ENCODE results near the gene EHD4.

EHD4 gene

GRCh38 chr15:41955100-41955499 is 17.3 kb downstream of the EHD4 start:
- no peak for DNase-seq

- DNase-seq, result no peak
Measured at GRCh38 chr15:41954036-41954435, 18.3 kb downstream of the EHD4 start.

DNA sequence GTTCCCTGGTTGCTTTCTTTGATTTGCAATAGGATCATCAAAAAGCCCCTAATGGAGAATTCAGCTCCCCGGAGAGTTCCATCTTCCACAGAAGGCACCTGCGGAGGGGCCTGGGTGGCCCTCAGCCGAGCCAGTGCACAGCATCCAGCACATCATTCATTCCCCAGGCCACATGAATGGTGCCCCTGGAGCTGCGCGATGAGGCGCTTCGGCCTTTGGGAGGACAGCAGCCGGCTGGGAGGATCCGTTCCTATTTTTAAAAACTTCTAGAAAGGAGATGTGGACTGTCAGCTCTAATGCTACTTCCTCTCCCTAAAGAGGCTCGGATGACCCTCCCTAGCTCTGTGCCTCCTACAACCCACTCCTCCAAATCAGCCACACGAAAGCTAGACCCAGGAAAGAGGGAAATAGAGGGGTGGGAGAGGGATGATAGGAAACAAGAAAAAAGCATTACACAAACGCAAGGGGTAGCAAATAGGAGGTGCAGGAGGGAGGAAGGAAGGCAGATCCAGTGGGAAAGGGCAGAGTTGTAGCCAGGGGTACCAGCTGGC is 20.3 kb downstream of the EHD4 start:
- no peak for DNase-seq

- no peak for DNase-seq
Measured at GRCh38 chr15:41951571-41951970, 20.8 kb downstream of the EHD4 start.

GRCh38 chr15:41950489-41950888 is 21.9 kb downstream of the EHD4 start:
- no peak for DNase-seq

GRCh38 chr15:41950127-41950483 is 22.3 kb downstream of the EHD4 start:
- DNase-seq, result no peak

GRCh38 chr15:41949401-41950126 is 22.8 kb downstream of the EHD4 start:
- no peak for DNase-seq

DNA sequence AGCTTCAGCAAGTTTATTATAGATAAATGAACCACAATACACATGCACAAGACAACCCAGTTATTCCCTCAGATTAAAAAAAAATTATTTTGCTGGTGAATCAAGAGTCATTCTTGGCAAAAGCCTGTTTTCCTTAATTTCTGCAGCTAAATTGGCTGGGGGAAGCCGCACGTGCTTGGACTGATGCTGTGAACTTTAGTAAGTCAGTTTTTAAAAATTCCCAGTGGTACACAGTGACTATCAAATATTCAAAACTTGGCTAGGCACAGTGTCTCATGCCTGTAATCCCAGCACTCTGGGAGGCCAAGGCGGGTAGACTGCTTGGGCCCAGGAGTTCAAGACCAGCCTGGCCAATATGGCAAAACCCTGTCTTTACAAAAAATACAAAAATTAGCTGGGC is 23.9 kb downstream of the EHD4 start:
- no peak for DNase-seq

DNA sequence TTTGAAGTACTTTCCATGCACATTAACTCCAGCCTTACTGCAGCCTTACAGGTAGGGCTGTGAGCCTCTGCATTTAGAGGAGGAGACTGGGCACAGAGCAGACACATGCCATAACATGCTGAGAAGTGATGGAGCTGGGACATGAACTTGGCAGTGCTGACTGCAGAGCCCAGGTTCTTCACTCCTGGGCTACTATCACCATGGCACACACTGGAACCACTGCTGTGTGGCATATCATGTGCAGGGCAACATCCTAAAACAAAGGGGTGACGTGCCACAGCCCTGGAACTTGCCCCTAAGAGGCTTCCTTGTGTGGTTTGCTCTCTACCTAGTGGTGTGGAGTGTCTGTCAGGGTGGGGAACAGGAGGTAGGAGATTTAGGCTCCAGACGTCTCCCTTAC is 25.4 kb downstream of the EHD4 start:
- DNase-seq, result no peak

- no peak for DNase-seq
Measured at GRCh38 chr15:41945731-41946130, 26.6 kb downstream of the EHD4 start.

DNA sequence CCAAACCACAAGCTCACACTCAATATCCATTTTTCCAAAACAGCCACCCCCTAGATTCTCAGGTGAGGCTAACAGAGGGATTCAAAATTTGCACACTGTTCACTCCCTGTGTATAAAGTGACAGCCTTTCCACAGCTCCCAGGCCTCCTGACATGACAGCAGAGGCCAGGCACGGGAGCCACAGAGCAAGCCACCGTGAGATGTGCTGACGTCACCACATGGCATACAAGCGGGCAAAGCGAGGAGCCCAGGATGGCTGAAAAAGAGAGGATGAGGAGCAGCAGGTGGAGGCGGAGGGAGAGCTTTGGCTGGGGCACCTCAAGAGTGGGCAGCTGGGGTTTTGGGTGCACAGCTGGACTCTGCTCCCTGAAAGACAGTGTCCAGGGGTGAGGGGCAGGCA is 27.1 kb downstream of the EHD4 start:
- no peak for DNase-seq

DNA sequence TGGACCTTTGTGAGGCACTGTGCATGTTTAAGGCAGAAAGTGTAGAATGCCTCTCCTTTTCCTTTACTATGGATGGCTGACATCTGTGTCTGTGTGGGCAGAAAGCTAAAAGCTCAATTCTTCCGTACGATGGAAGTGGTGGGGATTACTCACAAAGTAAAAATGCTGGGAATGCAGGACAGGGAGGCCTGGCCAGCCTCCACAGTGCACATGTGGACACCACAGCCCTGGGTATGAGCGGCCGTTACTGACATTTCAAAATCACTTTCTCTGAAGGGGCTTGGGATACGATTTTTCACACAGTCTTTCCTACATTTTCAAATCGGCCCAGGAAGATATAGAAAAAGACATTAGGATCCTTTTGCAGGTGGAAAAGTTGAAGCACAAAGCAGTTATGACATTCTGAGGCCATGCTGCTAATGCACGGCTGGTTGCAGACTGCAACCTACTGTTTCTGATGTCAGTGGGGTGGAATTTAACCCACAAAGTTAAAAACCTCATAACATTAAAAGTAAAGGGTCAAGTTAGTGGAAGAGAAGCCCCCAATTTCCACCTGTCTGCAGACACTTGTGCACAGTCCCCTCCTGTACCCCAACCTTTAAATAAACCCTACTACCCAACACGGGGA is 27.9 kb downstream of the EHD4 start:
- peak; percentile 96 for DNase-seq

DNA sequence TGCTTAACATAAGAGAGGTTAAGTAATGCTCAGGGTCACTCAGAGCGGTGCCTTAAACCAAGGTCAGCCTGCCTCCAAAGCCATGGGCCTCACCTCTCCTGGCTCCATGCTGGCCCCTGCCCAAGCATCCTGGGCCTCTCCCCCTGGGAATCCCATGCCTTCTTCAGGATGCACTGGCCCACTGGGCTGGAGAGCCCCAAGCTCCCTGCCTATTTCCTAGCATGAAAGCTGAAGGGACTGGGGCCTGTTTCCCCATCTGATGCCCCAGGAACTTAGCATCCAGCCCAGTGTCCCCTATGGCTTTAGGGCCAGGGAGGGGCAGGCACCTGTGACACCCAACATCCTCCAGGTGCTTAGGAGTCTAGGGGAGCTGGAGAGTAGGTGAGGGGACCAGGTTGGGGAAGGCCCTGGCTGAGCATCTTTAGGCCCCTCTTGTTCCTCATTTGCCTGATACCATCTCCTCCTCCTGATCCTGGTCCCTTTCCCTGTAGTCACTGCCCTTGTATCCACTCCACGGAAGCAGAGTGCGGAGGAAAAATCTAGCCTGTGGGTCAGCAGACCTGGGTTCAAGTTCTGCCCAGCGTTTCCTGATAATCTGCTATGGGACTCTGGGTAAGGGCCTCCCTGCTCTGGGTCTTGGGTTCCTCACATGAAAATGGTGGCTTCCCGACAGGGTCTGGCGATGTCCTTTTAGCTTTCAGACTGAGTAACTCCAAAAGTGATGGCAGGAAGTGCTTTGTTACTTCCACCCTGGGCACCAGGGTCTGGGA is 28.6 kb downstream of the EHD4 start:
- DNase-seq, result no peak

GRCh38 chr15:41942886-41943285 is 29.5 kb downstream of the EHD4 start:
- no peak for DNase-seq

DNA sequence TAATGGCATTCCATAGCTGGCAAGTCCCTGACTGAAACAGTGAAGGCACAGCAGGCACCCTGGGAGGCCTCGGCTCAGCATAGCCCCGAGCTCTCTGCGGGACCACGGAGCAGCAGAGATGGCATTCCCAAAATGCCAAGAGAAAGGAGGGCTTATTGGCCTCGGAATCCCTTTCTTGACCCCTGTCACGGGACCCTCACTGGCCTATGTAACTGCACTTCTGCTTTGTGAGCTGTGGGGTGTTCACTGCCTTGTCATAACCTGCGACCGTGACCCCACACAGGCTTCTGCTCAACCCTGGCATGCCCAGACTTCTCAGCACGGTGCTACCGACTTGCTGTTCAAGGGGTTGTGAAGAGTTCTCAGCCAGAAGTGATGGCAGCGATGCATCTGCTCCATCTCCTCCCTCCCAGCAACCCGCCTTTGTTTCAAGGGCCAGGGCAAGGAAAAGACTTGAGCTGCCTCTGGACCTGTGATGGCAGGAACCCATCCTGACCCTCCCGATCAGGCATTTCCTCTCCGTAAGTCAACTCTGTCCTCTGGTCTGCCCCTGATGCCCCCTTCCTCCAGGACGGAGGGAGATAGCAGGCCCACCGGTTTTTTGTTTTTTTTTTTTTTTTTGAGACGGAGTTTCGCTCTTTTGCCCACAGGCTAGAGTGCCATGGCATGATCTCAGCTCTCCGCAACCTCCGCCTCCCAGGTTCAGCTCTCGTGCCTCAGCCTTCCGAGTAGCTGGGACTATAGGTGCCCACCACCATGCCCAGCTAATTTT is 30.5 kb downstream of the EHD4 start:
- no peak for DNase-seq

GRCh38 chr15:41940441-41940857 is 31.9 kb downstream of the EHD4 start:
- peak; percentile 92 for DNase-seq

GRCh38 chr15:41939986-41940385 is 32.4 kb downstream of the EHD4 start:
- no peak for DNase-seq

GRCh38 chr15:41937568-41937923 is 34.8 kb downstream of the EHD4 start:
- no peak for DNase-seq

- DNase-seq, result no peak
Measured at GRCh38 chr15:41936649-41937567, 35.4 kb downstream of the EHD4 start.

DNA sequence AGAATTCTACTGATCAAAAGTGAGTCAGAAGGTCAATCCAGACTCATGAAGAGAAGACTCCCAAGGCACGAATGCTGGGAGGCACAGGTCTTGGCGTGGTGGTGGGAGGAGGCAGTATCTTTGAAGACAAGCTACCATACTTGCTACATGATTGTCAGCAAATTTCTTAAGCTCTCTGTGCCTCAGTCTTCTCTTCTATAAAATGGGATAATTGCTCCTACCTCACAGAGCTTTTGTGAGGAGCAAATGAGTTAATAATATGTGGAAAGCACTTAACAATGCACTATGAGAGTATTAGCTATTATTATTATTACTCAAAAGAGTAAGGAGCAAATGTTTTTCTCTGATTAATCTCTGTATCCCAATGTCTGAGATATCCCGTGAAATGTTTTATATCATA is 36.2 kb downstream of the EHD4 start:
- DNase-seq, result no peak

GRCh38 chr15:41935566-41936020 is 36.8 kb downstream of the EHD4 start:
- DNase-seq, result no peak

- no peak for DNase-seq
Measured at GRCh38 chr15:41934843-41935242, 37.5 kb downstream of the EHD4 start.

All from fibroblast of upper back skin (primary cell).